ENCODE results near the gene TOX4.
"Not testable (repeated sequence)": the region's sequence is repeated elsewhere in the genome, so short reads cannot be mapped to it uniquely, and the experiment has no call there.

The TOX4 gene

GRCh38 chr14:21535545-21536417 lies 58.8 kb downstream of the TOX4 start:
- DNase-seq = no peak

GRCh38 chr14:21536418-21537089 lies 59.6 kb downstream of the TOX4 start:
- no peak for DNase-seq

GRCh38 chr14:21537090-21537424 lies 60.1 kb downstream of the TOX4 start:
- no peak for DNase-seq

GRCh38 chr14:21539189-21539940 lies 62.4 kb downstream of the TOX4 start:
- DNase-seq = no peak

GRCh38 chr14:21541413-21542074 lies 64.5 kb downstream of the TOX4 start:
- no peak for DNase-seq

- no peak for DNase-seq
Measured at GRCh38 chr14:21543521-21543960, 66.5 kb downstream of the TOX4 start.

GRCh38 chr14:21543963-21544362 lies 67.0 kb downstream of the TOX4 start:
- DNase-seq = no peak

- DNase-seq = not testable (repeated sequence)
Measured at GRCh38 chr14:21544588-21544987, 67.6 kb downstream of the TOX4 start.

All from COR-L47 (cell line).